ENCODE measurements around the gene GREB1L. TPM values are rescaled to one million over a fixed set of nuclear protein-coding genes. Genes with fewer than 3 reads are reported as not detected.

The GREB1L gene
- total RNA-seq, 5 donors from 2014 or later (not counting 1 experiment from before 2014, with no cell fraction given), result 0.09 TPM; not detected in 4

GRCh38 chr18:21513292-21513691, 271.3 kb downstream of the GREB1L start:
- Histone ChIP-seq H3K27me3 (replicated peaks in 1 of 2; ENCODE audit: control insufficient read depth in 2 of 2, extremely low read depth in 1 of 2, insufficient read depth in 2 of 2, low read length in 1 of 2) (no peaks in the 10 kb centered on the region), H3K36me3 (ENCODE audit: control insufficient read depth in 2 of 2, extremely low read depth in 1 of 2, insufficient read depth in 1 of 2, low read length in 1 of 2) (no peaks in the 10 kb centered on the region), H3K9me3 (no peaks in the 10 kb centered on the region), H3K4me1 (ENCODE audit: control insufficient read depth in 1 of 2, extremely low read depth in 1 of 2, insufficient read depth in 2 of 2, low read length in 2 of 2) (no peaks in the 10 kb centered on the region), H3K4me3 (ENCODE audit: control insufficient read depth in 1 of 2, extremely low read depth in 1 of 2, low read length in 1 of 2) (no peak overlapping the region), H3K27ac (ENCODE audit: low read length) (no peak overlapping the region)
- 100% methylated on average over 2 of the region's 2 CpGs for WGBS (ENCODE audit: insufficient coverage)
- Mint-ChIP-seq H3K36me3 (peaks cover 53% of the 10 kb centered on the region), H3K27me3 (no peaks in the 10 kb centered on the region), H3K27ac (no peak overlapping the region), H3K4me3 (no peak overlapping the region), H3K9me3 (peaks cover 0 to 10% (median 6%) of the 10 kb centered on the region in 3 donors), H3K4me1 (no peaks in the 10 kb centered on the region)
- ChIA-PET POLR2A (no interaction called here), CTCF (no interaction called here)
- DNase-seq (no peak), ATAC-seq (replicated peaks in 1 of 4) (no peak)

DNA sequence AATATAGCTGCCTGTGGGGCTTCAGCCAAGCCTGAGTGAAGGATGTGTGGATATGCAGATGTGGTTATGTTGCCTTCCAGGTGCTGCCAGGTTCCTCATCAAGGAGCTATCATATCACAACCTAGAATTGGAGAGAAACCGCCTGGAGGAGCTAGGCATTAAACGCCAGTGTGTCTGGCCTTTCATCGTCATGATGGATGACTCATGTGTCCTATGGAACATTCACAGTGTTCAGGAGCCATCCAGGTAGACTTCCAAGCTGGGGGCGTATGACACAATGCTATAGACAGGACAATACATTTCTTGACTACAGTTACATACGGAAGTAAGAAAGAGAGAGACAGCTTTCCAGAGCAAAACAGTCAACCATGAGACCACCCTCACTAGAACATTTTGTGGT, 271.7 kb downstream of the GREB1L start:
- Mint-ChIP-seq H3K27me3 (no peaks in the 10 kb centered on the region), H3K27ac (no peak overlapping the region), H3K4me1 (no peaks in the 10 kb centered on the region), H3K36me3 (peaks cover 56% of the 10 kb centered on the region), H3K4me3 (no peak overlapping the region), H3K9me3 (peaks cover 0 to 10% (median 6%) of the 10 kb centered on the region in 3 donors)
- Histone ChIP-seq H3K27me3 (replicated peaks in 1 of 2; ENCODE audit: control insufficient read depth in 2 of 2, extremely low read depth in 1 of 2, insufficient read depth in 2 of 2, low read length in 1 of 2) (no peaks in the 10 kb centered on the region), H3K36me3 (ENCODE audit: control insufficient read depth in 2 of 2, extremely low read depth in 1 of 2, insufficient read depth in 1 of 2, low read length in 1 of 2) (no peaks in the 10 kb centered on the region), H3K4me1 (ENCODE audit: control insufficient read depth in 1 of 2, extremely low read depth in 1 of 2, insufficient read depth in 2 of 2, low read length in 2 of 2) (no peaks in the 10 kb centered on the region), H3K9me3 (no peaks in the 10 kb centered on the region), H3K4me3 (ENCODE audit: control insufficient read depth in 1 of 2, extremely low read depth in 1 of 2, low read length in 1 of 2) (no peak overlapping the region), H3K27ac (ENCODE audit: low read length) (no peak overlapping the region)
- POLR2A ChIA-PET, result no interaction called here
- ATAC-seq (replicated peaks in 1 of 4), result no peak
- WGBS (ENCODE audit: insufficient coverage), result 96% methylated on average over 5 of the region's 5 CpGs
- no peak for DNase-seq
- CTCF ChIA-PET, result no interaction called here

DNA sequence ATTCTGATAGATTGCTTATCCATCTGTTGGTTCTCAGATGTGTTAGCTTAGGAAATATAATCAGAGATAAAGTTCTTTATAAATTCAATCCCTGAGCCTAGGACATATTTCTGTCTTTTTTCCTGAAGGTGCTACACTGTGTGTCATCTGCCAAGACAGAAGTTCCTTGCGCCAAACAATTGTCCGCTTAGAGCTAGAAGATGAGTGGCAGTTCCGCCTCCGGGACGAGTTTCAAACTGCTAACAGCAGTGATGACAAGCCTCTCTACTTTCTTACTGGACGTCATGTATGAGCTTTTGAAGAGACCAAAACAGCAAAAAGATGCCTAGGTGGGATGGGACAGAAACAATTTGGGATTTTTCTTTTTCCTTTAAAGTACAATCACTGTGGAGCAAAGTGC, 280.5 kb downstream of the GREB1L start:
- H3K4me3 ChIP-seq (ENCODE audit: control insufficient read depth in 1 of 2, extremely low read depth in 1 of 2, low read length in 1 of 2), result no peak overlapping the region
- no peaks in the 10 kb centered on the region for H3K27me3 ChIP-seq (replicated peaks in 1 of 2; ENCODE audit: control insufficient read depth in 2 of 2, extremely low read depth in 1 of 2, insufficient read depth in 2 of 2, low read length in 1 of 2)
- Mint-ChIP-seq H3K9me3 (no peaks in the 10 kb centered on the region), H3K27ac (no peak overlapping the region), H3K36me3 (peaks cover 54% of the 10 kb centered on the region), H3K4me1 (peaks cover 0 to 6% (median 0%) of the 10 kb centered on the region in 3 donors), H3K4me3 (no peak overlapping the region), H3K27me3 (no peaks in the 10 kb centered on the region)
- peaks cover 0 to 24% of the 10 kb centered on the region in 2 donors for H3K36me3 ChIP-seq (ENCODE audit: control insufficient read depth in 2 of 2, extremely low read depth in 1 of 2, insufficient read depth in 1 of 2, low read length in 1 of 2)
- ChIA-PET CTCF (no interaction called here), POLR2A (no interaction called here)
- no peak for DNase-seq
- no peak for ATAC-seq (replicated peaks in 1 of 4)
- 100% methylated on average over 2 of the region's 6 CpGs for WGBS (ENCODE audit: insufficient coverage)
- no peaks in the 10 kb centered on the region for H3K9me3 ChIP-seq
- no peaks in the 10 kb centered on the region for H3K4me1 ChIP-seq (ENCODE audit: control insufficient read depth in 1 of 2, extremely low read depth in 1 of 2, insufficient read depth in 2 of 2, low read length in 2 of 2)
- H3K27ac ChIP-seq (ENCODE audit: low read length), result no peak overlapping the region

DNA sequence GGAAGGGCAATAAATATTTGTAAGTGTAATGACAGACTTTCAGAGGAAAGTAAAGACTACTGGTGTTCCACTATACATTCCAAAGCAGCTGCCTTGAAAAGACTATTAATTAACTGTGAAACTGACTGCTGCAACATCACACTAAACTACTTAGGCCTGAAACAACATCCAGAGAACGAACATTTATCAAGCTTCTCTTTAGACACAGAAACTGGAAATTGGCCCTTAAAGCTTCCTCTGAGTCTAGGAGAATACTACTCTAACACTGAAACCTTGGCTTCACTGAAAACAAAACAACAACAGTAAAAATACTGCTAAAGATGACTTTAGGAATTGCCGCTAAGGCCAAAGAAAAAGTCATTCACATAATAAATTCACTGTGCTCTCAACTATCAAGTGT, 283.9 kb downstream of the GREB1L start:
- Histone ChIP-seq H3K27me3 (replicated peaks in 1 of 2; ENCODE audit: control insufficient read depth in 2 of 2, extremely low read depth in 1 of 2, insufficient read depth in 2 of 2, low read length in 1 of 2) (no peaks in the 10 kb centered on the region), H3K4me1 (ENCODE audit: control insufficient read depth in 1 of 2, extremely low read depth in 1 of 2, insufficient read depth in 2 of 2, low read length in 2 of 2) (no peaks in the 10 kb centered on the region), H3K9me3 (no peaks in the 10 kb centered on the region), H3K36me3 (ENCODE audit: control insufficient read depth in 2 of 2, extremely low read depth in 1 of 2, insufficient read depth in 1 of 2, low read length in 1 of 2) (peaks cover 0 to 43% of the 10 kb centered on the region in 2 donors), H3K4me3 (ENCODE audit: control insufficient read depth in 1 of 2, extremely low read depth in 1 of 2, low read length in 1 of 2) (no peak overlapping the region), H3K27ac (ENCODE audit: low read length) (no peak overlapping the region)
- Mint-ChIP-seq H3K9me3 (no peaks in the 10 kb centered on the region), H3K27ac (no peak overlapping the region), H3K36me3 (peaks cover 46% of the 10 kb centered on the region), H3K4me1 (peaks cover 0 to 6% (median 0%) of the 10 kb centered on the region in 3 donors), H3K27me3 (no peaks in the 10 kb centered on the region), H3K4me3 (no peak overlapping the region)
- no peak for ATAC-seq (replicated peaks in 1 of 4)
- CTCF ChIA-PET, result no interaction called here
- no peak for DNase-seq
- POLR2A ChIA-PET, result no interaction called here
- 100% methylated on average over 1 of the region's 2 CpGs for WGBS (ENCODE audit: insufficient coverage)

DNA sequence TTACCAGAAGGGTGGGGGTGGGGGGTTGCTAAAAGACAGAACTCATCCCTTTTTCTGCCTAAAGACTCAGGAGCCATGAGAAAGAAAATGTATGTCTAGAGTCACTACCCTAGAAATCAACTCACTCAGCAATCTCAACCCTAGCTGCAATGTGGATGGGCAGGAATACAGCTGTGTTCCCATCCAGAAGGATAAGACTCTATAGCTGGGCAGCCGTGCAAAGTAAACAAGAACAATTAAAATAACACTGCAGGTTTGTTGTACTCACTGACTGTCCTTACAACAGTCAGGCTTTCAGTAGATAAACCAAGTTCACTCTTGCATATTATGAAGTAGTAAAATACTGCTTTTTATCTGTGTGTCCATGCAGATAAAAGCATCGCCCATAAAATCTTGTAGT, 284.4 kb downstream of the GREB1L start:
- Histone ChIP-seq H3K27me3 (replicated peaks in 1 of 2; ENCODE audit: control insufficient read depth in 2 of 2, extremely low read depth in 1 of 2, insufficient read depth in 2 of 2, low read length in 1 of 2) (no peaks in the 10 kb centered on the region), H3K36me3 (ENCODE audit: control insufficient read depth in 2 of 2, extremely low read depth in 1 of 2, insufficient read depth in 1 of 2, low read length in 1 of 2) (peaks cover 0 to 49% of the 10 kb centered on the region in 2 donors), H3K4me1 (ENCODE audit: control insufficient read depth in 1 of 2, extremely low read depth in 1 of 2, insufficient read depth in 2 of 2, low read length in 2 of 2) (no peaks in the 10 kb centered on the region), H3K27ac (ENCODE audit: low read length) (no peak overlapping the region), H3K9me3 (no peaks in the 10 kb centered on the region), H3K4me3 (ENCODE audit: control insufficient read depth in 1 of 2, extremely low read depth in 1 of 2, low read length in 1 of 2) (no peak overlapping the region)
- Mint-ChIP-seq H3K27ac (no peak overlapping the region), H3K4me1 (peaks cover 0 to 6% (median 0%) of the 10 kb centered on the region in 3 donors), H3K9me3 (no peaks in the 10 kb centered on the region), H3K4me3 (no peak overlapping the region), H3K27me3 (no peaks in the 10 kb centered on the region), H3K36me3 (peaks cover 48% of the 10 kb centered on the region)
- ChIA-PET CTCF (no interaction called here), POLR2A (no interaction called here)
- no peak for ATAC-seq (replicated peaks in 1 of 4)
- WGBS (ENCODE audit: insufficient coverage), result no CpG with 5 or more reads among the region's 2 CpGs
- no peak for DNase-seq

GRCh38 chr18:21534327-21534726, 292.3 kb downstream of the GREB1L start:
- H3K4me3 ChIP-seq (ENCODE audit: control insufficient read depth in 1 of 2, extremely low read depth in 1 of 2, low read length in 1 of 2), result no peak overlapping the region
- no peaks in the 10 kb centered on the region for H3K27me3 ChIP-seq (replicated peaks in 1 of 2; ENCODE audit: control insufficient read depth in 2 of 2, extremely low read depth in 1 of 2, insufficient read depth in 2 of 2, low read length in 1 of 2)
- Mint-ChIP-seq H3K27me3 (no peaks in the 10 kb centered on the region), H3K36me3 (peaks cover 44% of the 10 kb centered on the region), H3K9me3 (no peaks in the 10 kb centered on the region), H3K4me3 (no peak overlapping the region), H3K4me1 (no peaks in the 10 kb centered on the region), H3K27ac (no peak overlapping the region)
- peaks cover 6 to 61% of the 10 kb centered on the region in 2 donors for H3K36me3 ChIP-seq (ENCODE audit: control insufficient read depth in 2 of 2, extremely low read depth in 1 of 2, insufficient read depth in 1 of 2, low read length in 1 of 2)
- no peak for ATAC-seq (replicated peaks in 1 of 4)
- CTCF ChIA-PET, result no interaction called here
- H3K4me1 ChIP-seq (ENCODE audit: control insufficient read depth in 1 of 2, extremely low read depth in 1 of 2, insufficient read depth in 2 of 2, low read length in 2 of 2), result no peaks in the 10 kb centered on the region
- POLR2A ChIA-PET, result interaction anchor here in 1 of 2 donors (0.7 kb wide), 1 partner anchor 339 kb away, joined by 3 read pairs; no protein-coding TSS in a partner anchor
- H3K9me3 ChIP-seq, result no peaks in the 10 kb centered on the region
- WGBS (ENCODE audit: insufficient coverage), result no CpG with 5 or more reads among the region's 1 CpG
- H3K27ac ChIP-seq (ENCODE audit: low read length), result no peak overlapping the region
- no peak for DNase-seq

DNA sequence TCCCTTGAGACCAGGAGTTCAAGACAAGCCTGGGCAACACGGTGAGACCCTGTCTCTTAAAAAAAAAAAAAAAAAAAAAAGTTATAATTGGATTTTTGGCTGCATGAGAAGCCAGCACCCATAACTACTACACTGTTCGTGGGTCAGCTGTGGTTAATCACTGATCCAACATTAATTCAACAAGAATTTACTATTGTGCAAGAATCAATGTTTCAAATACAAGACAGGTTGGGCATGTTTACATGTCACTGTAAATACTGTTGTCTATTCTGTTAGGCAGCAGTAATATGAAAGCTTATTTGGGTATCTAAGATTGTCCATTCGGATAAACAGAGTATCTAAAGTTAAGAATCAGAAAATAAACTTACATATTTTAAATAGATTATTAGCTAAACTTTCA, 296.2 kb downstream of the GREB1L start:
- DNase-seq (no peak), ATAC-seq (replicated peaks in 1 of 4) (no peak)
- Mint-ChIP-seq H3K4me3 (no peak overlapping the region), H3K27ac (no peak overlapping the region), H3K36me3 (peaks cover 36% of the 10 kb centered on the region), H3K4me1 (peaks cover 2 to 6% (median 4%) of the 10 kb centered on the region in 3 donors), H3K27me3 (no peaks in the 10 kb centered on the region), H3K9me3 (no peaks in the 10 kb centered on the region)
- peaks cover 6 to 48% of the 10 kb centered on the region in 2 donors for H3K36me3 ChIP-seq (ENCODE audit: control insufficient read depth in 2 of 2, extremely low read depth in 1 of 2, insufficient read depth in 1 of 2, low read length in 1 of 2)
- ChIA-PET CTCF (interaction anchor here in 1 of 2 donors (0.6 kb wide), 1 partner anchor 10 kb away, joined by 8 read pairs; no protein-coding TSS in a partner anchor), POLR2A (no interaction called here)
- no CpG with 5 or more reads among the region's 3 CpGs for WGBS (ENCODE audit: insufficient coverage)
- no peak overlapping the region for H3K4me3 ChIP-seq (ENCODE audit: control insufficient read depth in 1 of 2, extremely low read depth in 1 of 2, low read length in 1 of 2)
- H3K27me3 ChIP-seq (replicated peaks in 1 of 2; ENCODE audit: control insufficient read depth in 2 of 2, extremely low read depth in 1 of 2, insufficient read depth in 2 of 2, low read length in 1 of 2), result no peaks in the 10 kb centered on the region
- H3K4me1 ChIP-seq (ENCODE audit: control insufficient read depth in 1 of 2, extremely low read depth in 1 of 2, insufficient read depth in 2 of 2, low read length in 2 of 2), result no peaks in the 10 kb centered on the region
- no peak overlapping the region for H3K27ac ChIP-seq (ENCODE audit: low read length)
- H3K9me3 ChIP-seq, result no peaks in the 10 kb centered on the region

All from T-cell (primary cell).